Measurements from ENCODE around the gene MMP21. TPM values are rescaled to one million over a fixed set of nuclear protein-coding genes. Genes with fewer than 3 reads are reported as not detected.
A peak's percentile ranks its signal among the peaks of the same experiment; 100 is the strongest.

The MMP21 gene
- total and polyA plus RNA-seq, 5 experiments from 2014 or later = 0.18 to 0.71 TPM; not detected in 3

DNA sequence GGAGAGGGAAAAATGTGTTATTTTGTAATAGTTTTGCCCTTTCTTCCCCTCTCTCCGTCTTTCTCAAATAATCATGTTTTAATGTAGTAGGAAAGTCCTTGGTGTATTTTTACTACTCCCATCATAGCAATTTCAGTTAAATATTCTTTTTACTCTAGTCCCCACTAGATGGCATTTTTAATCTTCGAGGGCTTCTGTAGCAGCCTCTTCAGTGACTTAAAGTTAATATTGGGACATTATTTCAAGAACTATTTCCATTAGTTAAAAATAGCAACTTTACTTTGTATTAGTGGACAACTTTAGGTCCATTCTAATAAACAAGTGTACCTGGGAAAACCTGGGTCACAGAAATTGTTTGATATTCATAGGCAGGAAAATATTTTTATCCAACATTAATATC lies 33.2 kb downstream of the MMP21 start:
- H3K27me3 Mint-ChIP-seq = no peaks in the 10 kb centered on the region
- DNase-seq = no peak
- H3K9me3 Mint-ChIP-seq = no peaks in the 10 kb centered on the region
- H3K36me3 Mint-ChIP-seq = peaks cover 35 to 96% (median 56%) of the 10 kb centered on the region in 3 donors
- H3K4me1 Mint-ChIP-seq = peaks cover 0 to 7% (median 0%) of the 10 kb centered on the region in 4 donors
- H3K27ac Mint-ChIP-seq = no peak overlapping the region
- POLR2A ChIA-PET = no interaction called here
- no peak overlapping the region for H3K4me3 Mint-ChIP-seq
- no peak for ATAC-seq

DNA sequence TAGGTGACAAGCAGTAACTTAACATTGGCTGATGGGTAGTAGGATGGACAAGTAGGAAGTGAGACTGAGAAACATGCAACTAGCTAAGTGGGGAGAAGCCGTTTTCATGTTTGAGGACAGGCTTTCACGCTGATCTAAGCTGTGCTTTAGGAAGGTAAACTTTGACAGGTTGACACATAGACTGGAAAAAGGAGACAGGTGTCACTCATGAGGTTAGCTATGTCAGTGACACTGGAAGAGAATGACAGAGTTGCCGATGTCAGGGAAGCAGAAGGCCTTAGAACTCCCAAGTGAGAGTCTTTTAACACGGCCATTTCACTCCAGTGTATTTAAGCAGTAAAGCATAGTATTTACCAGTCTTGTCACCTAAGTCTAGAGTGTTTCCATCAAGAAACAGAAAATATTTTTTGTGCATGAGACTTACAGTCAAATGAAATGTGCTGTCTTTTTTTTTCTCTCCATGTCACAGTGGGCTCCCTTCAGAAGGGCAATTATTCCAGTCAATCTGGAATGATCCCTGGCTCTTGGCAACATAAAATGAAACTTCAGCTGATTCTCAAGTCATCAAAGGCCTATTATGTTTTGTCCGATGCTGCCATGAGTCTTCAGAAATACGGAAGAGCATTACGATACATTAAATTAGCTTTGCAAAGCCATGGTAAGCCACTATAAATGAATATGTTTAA lies 35.5 kb downstream of the MMP21 start:
- no peaks in the 10 kb centered on the region for H3K27me3 Mint-ChIP-seq
- peaks cover 0 to 7% (median under 1%) of the 10 kb centered on the region in 4 donors for H3K4me1 Mint-ChIP-seq
- ATAC-seq (no peak), DNase-seq (no peak)
- H3K4me3 Mint-ChIP-seq = no peak overlapping the region
- POLR2A ChIA-PET = no interaction called here
- peaks cover 34 to 97% (median 56%) of the 10 kb centered on the region in 3 donors for H3K36me3 Mint-ChIP-seq
- no peaks in the 10 kb centered on the region for H3K9me3 Mint-ChIP-seq
- H3K27ac Mint-ChIP-seq = no peak overlapping the region

DNA sequence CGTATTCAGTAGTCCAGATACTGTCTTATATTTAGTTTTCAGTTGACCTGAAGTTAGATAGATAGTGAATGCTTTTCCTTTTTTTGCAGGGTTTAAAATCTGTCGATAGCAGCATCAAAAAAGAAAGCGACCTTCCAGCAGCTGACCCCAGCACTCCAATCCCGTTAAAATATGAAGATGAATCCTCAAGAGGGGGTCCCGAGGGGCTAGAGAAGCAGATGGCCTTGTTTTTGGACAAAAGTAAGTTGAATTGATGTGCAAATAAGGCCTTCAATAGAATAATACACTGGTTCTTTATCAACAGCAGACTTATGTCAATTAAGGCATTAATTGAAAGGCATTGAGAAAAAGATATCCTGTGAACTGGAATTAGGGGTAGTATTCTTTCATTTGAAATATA lies 37.4 kb downstream of the MMP21 start:
- H3K27ac Mint-ChIP-seq = no peak overlapping the region
- H3K9me3 Mint-ChIP-seq = no peaks in the 10 kb centered on the region
- H3K4me3 Mint-ChIP-seq = no peak overlapping the region
- H3K4me1 Mint-ChIP-seq = peaks cover 0 to 3% (median under 1%) of the 10 kb centered on the region in 4 donors
- peaks cover 19 to 97% (median 43%) of the 10 kb centered on the region in 3 donors for H3K36me3 Mint-ChIP-seq
- no peaks in the 10 kb centered on the region for H3K27me3 Mint-ChIP-seq
- POLR2A ChIA-PET = no interaction called here
- no peak for ATAC-seq
- no peak for DNase-seq

DNA sequence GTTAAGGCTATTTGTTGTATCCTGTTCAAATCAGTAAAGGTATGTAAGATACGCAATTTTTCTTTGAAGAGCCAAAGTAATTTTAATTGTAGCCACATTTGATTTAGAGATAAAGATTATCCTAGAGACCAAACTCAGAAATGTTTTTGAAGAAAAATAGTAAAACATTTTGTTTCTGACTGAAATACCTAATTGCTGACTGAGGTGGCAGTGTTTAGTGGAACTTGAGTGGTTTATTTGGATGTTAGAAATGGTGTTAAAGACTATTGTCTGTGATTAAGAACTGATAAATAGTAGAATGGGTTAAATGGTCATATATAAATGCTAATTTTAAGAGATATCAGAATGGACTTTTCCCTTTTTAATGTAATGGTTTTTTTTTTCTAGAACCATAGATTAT lies 40.8 kb downstream of the MMP21 start:
- Mint-ChIP-seq H3K9me3 (no peaks in the 10 kb centered on the region), H3K4me1 (peaks cover 0 to 10% (median 6%) of the 10 kb centered on the region in 4 donors), H3K27me3 (no peaks in the 10 kb centered on the region), H3K4me3 (no peak overlapping the region), H3K36me3 (peaks cover 7 to 99% (median 43%) of the 10 kb centered on the region in 3 donors), H3K27ac (no peak overlapping the region)
- ATAC-seq (no peak), DNase-seq (no peak)
- POLR2A ChIA-PET = no interaction called here

DNA sequence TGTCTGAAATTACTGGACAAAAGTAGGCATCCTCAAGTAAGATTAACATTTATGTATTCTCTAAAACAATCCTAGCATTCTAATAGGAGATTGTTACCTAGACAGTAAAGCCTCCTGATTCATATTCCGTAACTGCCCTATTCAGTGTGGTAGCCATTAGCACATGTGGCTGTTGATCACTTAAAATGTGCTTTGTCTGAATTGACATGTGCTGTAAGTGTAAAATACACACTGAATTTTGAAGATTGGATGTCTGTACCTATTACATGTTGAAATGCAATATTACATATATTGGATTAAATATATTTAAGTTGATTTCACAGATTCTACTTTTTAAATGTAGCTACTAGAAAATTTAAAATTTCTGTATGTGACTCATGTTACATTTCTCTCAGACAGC lies 41.5 kb downstream of the MMP21 start:
- Mint-ChIP-seq H3K27me3 (no peaks in the 10 kb centered on the region), H3K36me3 (peaks cover 0 to 99% (median 42%) of the 10 kb centered on the region in 3 donors), H3K9me3 (no peaks in the 10 kb centered on the region), H3K27ac (no peak overlapping the region), H3K4me1 (peaks cover 0 to 10% (median 6%) of the 10 kb centered on the region in 4 donors), H3K4me3 (no peak overlapping the region)
- POLR2A ChIA-PET = no interaction called here
- ATAC-seq (no peak), DNase-seq (no peak)

DNA sequence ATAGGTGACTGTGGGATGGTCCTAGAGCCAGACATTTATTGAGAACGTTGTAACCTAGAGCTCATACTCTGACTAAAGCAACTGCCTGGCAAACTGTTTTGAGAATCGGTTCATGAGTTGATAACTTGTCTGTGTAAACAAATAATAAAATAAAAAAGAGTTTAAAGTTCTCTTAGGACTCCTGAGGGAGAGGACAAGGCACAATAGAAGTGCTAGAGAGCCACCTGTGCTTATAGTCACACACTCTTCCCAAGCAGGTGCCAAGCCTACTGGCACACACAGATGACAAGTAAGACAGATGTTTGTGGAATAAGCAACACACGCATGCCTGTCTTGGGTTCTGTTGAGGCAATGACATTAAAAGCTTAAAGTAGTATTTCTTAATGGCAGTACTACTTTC lies 48.2 kb downstream of the MMP21 start:
- Mint-ChIP-seq H3K27ac (no peak overlapping the region), H3K9me3 (no peaks in the 10 kb centered on the region), H3K4me3 (no peak overlapping the region), H3K4me1 (peaks cover 6 to 21% (median 12%) of the 10 kb centered on the region in 4 donors), H3K27me3 (no peaks in the 10 kb centered on the region), H3K36me3 (peaks cover 5 to 91% (median 36%) of the 10 kb centered on the region in 3 donors)
- POLR2A ChIA-PET = no interaction called here
- DNase-seq (no peak), ATAC-seq (no peak)

DNA sequence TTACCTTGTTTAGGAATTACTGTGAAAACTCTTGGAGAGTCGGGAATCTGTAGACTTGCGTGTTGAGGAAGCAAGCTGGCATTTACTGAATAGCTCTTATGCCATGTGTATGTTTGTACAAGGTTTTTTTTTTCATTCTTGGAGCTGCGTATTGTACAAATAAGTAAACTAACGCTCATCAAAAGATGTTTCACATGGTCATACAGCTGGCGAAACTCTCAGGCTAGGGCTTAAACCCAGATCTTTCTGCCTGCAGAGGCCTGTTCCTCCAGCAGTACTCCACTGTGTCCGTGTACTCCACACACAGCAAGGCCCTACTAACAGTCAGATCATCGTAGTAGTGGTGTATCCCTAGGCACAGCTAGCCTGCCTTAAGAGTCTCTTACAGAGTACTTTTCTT lies 48.7 kb downstream of the MMP21 start:
- Mint-ChIP-seq H3K27me3 (no peaks in the 10 kb centered on the region), H3K27ac (no peak overlapping the region), H3K36me3 (peaks cover 5 to 91% (median 35%) of the 10 kb centered on the region in 3 donors), H3K4me1 (peaks cover 7 to 22% (median 12%) of the 10 kb centered on the region in 4 donors), H3K9me3 (no peaks in the 10 kb centered on the region), H3K4me3 (no peak overlapping the region)
- ATAC-seq (no peak), DNase-seq (no peak)
- POLR2A ChIA-PET = no interaction called here

DNA sequence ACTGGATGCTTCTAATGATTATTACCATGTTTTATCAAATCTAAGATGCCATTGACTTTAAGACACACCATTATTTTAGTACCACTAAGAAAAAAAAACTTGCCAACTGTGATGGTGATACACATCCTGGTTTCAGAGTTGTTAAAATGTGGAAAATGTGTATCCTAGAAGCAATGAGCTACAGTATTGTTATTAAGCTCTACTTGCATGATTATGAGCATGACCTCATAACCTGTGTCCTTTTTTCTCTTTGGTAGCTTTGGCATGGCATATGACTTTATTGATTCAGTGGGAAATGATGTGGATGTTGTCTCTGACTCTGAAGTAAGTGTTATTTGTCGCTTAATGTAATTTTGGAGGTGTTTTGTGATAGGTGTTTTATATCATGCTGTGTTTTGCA lies 52.8 kb downstream of the MMP21 start:
- peaks cover 13 to 45% (median 30%) of the 10 kb centered on the region in 4 donors for H3K4me1 Mint-ChIP-seq
- H3K27ac Mint-ChIP-seq = peak overlapping the region in 3 of 10 donors; percentile 31 to 81 (median 35)
- ATAC-seq (no peak), DNase-seq (no peak)
- no peaks in the 10 kb centered on the region for H3K27me3 Mint-ChIP-seq
- peaks cover 5 to 63% (median 27%) of the 10 kb centered on the region in 3 donors for H3K36me3 Mint-ChIP-seq
- POLR2A ChIA-PET = interaction anchor here (1.3 kb wide), 1 partner anchor 100 kb away, joined by 4 read pairs; the partner anchor contains the start of genes BCCIP and UROS
- H3K9me3 Mint-ChIP-seq = peaks cover 0 to 3% (median 0%) of the 10 kb centered on the region in 9 donors
- peak overlapping the region in 2 of 10 donors; percentile 29 to 51 for H3K4me3 Mint-ChIP-seq

DNA sequence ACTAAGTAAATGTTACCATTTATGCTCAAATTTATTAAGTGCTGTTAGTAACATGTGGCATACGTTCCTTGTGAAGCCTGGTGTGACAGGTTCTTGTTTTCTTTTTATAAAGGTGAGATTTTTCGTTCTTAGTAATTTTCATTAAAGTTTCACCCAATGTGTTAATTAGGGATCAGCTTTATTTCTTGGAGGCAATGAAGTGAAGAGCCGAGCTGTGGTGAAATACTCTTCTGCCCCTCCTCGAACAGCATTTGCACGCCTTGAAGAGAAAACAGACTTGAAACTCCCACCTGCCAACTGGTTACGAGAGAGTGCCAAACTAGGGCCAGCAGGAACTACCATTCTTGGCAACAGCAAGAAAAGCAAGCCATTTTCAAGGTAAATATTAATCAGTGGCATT lies 54.6 kb downstream of the MMP21 start:
- H3K27ac Mint-ChIP-seq = peak overlapping the region in 6 of 10 donors; percentile 65 to 97 (median 75)
- ATAC-seq = no peak
- H3K4me1 Mint-ChIP-seq = peaks cover 11 to 43% (median 30%) of the 10 kb centered on the region in 4 donors
- POLR2A ChIA-PET = interaction anchor here (0.6 kb wide), 1 partner anchor 96 kb away, joined by 3 read pairs; no protein-coding TSS in a partner anchor
- H3K36me3 Mint-ChIP-seq = peaks cover 5 to 46% (median 25%) of the 10 kb centered on the region in 3 donors
- H3K9me3 Mint-ChIP-seq = peaks cover 0 to 8% (median 0%) of the 10 kb centered on the region in 9 donors
- no peak for DNase-seq
- no peaks in the 10 kb centered on the region for H3K27me3 Mint-ChIP-seq
- H3K4me3 Mint-ChIP-seq = peak overlapping the region; percentile 26 to 98 (median 78)

DNA sequence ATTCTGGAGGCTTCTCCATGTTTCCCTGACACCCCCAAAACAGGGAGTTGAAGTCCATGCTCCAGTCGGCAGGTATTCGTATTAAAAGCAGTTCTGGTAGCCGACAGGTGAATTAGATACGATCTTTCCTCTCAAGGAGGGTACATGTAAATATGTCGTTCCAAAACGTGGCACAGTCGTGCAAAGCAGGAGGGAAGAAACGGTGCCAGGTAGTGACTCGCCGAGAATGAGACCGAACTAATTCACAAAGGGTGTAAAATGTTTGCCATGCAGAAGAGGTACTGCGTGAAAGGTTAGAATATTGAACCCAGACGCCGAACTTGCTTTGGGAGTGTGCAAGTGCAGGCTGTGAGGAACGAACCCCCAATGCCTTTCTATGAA lies 55.6 kb downstream of the MMP21 start:
- H3K4me1 Mint-ChIP-seq = peaks cover 11 to 40% (median 30%) of the 10 kb centered on the region in 4 donors
- ATAC-seq (no peak), DNase-seq (no peak)
- peaks cover 0 to 10% (median 0%) of the 10 kb centered on the region in 9 donors for H3K9me3 Mint-ChIP-seq
- POLR2A ChIA-PET = interaction anchor here (0.6 to 1.8 kb wide), 2 partner anchors 103 to 912 kb away, joined by 3 to 39 read pairs; partner anchors contain the start of genes BCCIP and UROS
- H3K4me3 Mint-ChIP-seq = peak overlapping the region; percentile 96 to 100 (median 98)
- no peaks in the 10 kb centered on the region for H3K27me3 Mint-ChIP-seq
- H3K36me3 Mint-ChIP-seq = peaks cover 4 to 37% (median 16%) of the 10 kb centered on the region in 3 donors
- H3K27ac Mint-ChIP-seq = peak overlapping the region; percentile 97 to 100 (median 99)

DNA sequence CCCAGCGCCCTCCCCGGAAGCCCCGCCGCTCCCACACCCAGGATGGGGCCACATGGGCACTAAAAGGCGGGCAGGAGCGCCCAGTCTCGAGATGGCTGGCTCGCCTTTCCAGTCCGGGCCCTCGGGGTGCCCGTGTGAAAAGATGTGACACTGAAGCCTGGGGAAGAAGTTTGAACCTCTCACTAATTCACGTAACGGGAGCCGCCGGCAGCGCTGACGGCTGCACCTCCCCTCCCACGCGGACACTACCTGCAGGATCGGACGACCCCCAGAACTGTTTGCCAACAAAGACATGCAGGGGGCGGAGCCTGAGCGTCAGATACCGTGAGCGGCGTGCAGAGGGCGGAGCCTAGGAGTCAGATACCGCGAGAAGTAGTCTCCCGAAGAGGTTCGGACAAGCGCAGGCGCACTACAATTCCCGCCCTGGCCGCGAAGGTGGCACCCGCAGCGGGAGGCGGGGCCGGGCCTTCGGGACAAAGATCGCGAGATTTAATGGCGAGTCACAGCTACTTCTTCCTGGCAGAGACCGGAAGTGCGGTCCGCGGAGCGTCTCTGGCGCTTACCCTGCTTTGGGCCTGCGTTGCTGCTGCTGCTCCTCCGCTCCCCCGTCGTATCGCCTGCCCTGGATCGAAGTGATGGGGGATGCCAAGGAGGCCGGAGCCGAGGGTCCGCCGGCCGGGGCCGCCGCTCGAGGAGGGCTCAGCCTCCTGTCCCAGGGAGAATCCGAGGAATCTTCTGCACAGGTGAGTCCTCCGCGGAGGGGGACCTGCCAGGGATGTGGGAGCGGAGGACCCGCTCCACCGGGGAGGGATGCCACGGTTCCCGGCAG lies 56.2 kb downstream of the MMP21 start, which contains the start of gene EDRF1:
Gene EDRF1 (plus strand): TSS at position 537 of the 829 bp plus-strand sequence. CDS start 99 bp downstream, at position 636.
- Mint-ChIP-seq H3K36me3 (peaks cover 0 to 31% (median 14%) of the 10 kb centered on the region in 3 donors), H3K9me3 (peaks cover 0 to 10% (median 0%) of the 10 kb centered on the region in 9 donors), H3K4me3 (peak within 1 kb of the TSS; percentile 96 to 100 (median 98)), H3K27me3 (no peaks in the 10 kb centered on the region), H3K27ac (peak within 1 kb of the TSS; percentile 97 to 100 (median 99)), H3K4me1 (peaks cover 11 to 40% (median 30%) of the 10 kb centered on the region in 4 donors)
- ATAC-seq (peak; percentile 91 to 92), DNase-seq (peak; percentile 95 to 100 (median 99))
- POLR2A ChIA-PET = interaction anchor here (0.6 to 1.8 kb wide), 4 partner anchors 104 to 912 kb away, joined by 3 to 39 read pairs (median 3); partner anchors contain the start of genes BCCIP and UROS

Measured in naive thymus-derived CD8-positive, alpha-beta T cell (primary cell).